Measurements from ENCODE around the gene MCCD1. TPM values are rescaled to one million over a fixed set of nuclear protein-coding genes. Genes with fewer than 3 reads are reported as not detected.

Gene MCCD1
- total RNA-seq, 2 experiments from 2014 or later: not detected

DNA sequence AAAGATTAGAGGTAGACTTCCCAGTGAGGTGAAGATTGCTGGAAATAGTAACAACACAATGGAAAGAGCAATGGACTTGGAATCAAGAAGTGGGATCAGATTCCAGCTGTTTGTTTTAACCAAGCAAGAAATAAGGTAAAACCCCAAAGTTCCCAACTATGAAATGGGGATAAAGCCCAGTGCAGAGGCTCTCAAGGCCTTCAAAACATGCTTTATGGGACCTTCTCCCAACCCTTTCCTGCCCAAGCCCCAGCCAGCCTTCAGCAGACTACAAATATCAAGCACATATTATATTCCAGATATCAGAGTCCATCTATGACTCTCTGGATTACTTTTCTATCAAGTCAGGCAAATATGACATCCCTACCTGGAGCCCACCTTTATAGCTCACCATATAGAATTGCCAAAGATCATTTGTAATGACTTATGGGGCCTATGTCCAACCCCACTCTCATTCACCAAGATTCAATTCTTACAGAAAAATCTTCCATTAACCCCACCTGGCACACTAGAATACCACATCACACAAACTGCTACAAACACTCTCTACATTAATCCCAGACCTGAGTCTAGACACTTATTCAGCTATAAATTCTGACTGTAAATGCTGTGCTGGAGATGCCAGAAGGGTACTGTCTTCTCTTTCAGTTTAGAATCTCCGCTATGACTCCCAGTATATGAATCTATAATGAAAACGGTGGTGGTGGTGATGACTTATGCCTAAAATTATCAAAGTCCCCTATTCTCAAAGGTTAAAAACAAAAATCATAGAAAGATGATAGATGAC lies 7.0 kb downstream of the MCCD1 start:
- Histone ChIP-seq H3K27ac (ENCODE audit: low read depth in 1 of 2, low read length in 2 of 2) (no peak overlapping the region), H3K27me3 (ENCODE audit: control insufficient read depth in 1 of 2, insufficient read depth in 2 of 2, low read length in 2 of 2) (no peaks in the 10 kb centered on the region), H3K4me1 (ENCODE audit: insufficient read depth, low read length) (peaks cover 33% of the 10 kb centered on the region), H3K36me3 (ENCODE audit: insufficient read depth, low read length) (peaks cover 98% of the 10 kb centered on the region), H3K4me3 (ENCODE audit: low read length) (no peak overlapping the region), H3K9me3 (ENCODE audit: control insufficient read depth in 1 of 2, insufficient read depth in 1 of 2, low read length in 2 of 2) (no peaks in the 10 kb centered on the region)
- TF ChIP-seq, protein P1, sequence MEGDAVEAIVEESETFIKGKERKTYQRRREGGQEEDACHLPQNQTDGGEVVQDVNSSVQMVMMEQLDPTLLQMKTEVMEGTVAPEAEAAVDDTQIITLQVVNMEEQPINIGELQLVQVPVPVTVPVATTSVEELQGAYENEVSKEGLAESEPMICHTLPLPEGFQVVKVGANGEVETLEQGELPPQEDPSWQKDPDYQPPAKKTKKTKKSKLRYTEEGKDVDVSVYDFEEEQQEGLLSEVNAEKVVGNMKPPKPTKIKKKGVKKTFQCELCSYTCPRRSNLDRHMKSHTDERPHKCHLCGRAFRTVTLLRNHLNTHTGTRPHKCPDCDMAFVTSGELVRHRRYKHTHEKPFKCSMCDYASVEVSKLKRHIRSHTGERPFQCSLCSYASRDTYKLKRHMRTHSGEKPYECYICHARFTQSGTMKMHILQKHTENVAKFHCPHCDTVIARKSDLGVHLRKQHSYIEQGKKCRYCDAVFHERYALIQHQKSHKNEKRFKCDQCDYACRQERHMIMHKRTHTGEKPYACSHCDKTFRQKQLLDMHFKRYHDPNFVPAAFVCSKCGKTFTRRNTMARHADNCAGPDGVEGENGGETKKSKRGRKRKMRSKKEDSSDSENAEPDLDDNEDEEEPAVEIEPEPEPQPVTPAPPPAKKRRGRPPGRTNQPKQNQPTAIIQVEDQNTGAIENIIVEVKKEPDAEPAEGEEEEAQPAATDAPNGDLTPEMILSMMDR (IDR thresholded peaks at IDR 0.05): no peak
- Mint-ChIP-seq H3K36me3 (ENCODE audit: low read depth) (peaks cover 92% of the 10 kb centered on the region), H3K27me3 (no peaks in the 10 kb centered on the region), H3K27ac (peak overlapping the region; percentile 13), H3K9me3 (no peaks in the 10 kb centered on the region), H3K4me1 (ENCODE audit: low read depth) (peaks cover 36% of the 10 kb centered on the region), H3K4me3 (peak overlapping the region; percentile 26)
- ATAC-seq (ENCODE audit: poor library complexity) (no peak), DNase-seq (no peak)
- ChIA-PET POLR2A (interaction anchor here (0.6 to 1.8 kb wide), 4 partner anchors 18 to 40 kb away, joined by 3 to 4 read pairs (median 4); partner anchors contain the start of genes MICB and TNF), CTCF (interaction anchor here (1.0 kb wide), 1 partner anchor 94 kb away, joined by 5 read pairs; no protein-coding TSS in a partner anchor)
- intact Hi-C loops (cut with DNase I, micrococcal nuclease): no loop called here

DNA sequence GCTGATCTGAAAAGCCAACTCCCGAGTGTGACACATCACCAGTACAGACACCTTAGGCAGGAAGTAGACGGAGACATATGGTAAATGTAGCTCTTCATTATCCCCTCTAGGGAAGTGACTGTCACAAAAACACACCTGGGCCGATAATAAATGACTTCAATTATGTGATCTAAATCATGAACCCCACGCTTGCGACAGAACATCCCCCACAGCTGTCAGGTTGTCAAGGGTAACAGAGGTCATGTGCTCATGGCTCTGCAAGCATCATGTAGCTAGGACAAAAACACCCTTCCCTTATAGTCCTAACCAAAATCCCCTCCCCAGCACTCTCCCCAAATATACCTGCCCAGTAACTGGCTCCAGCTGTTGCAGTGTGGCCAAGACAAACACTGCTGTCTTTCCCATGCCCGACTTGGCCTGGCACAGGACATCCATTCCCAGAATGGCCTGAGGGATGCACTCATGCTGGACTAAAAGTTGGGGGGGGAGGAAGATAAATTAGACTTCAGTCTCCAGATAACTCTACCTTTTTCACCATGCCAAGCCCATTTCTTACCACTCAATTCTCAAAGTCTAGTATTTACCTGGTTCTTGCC lies 10.1 kb downstream of the MCCD1 start:
- peak overlapping the region; percentile 96 for H3K4me3 Mint-ChIP-seq
- no peaks in the 10 kb centered on the region for H3K27me3 ChIP-seq (ENCODE audit: control insufficient read depth in 1 of 2, insufficient read depth in 2 of 2, low read length in 2 of 2)
- peaks cover 47% of the 10 kb centered on the region for H3K4me1 ChIP-seq (ENCODE audit: insufficient read depth, low read length)
- TF ChIP-seq, protein P1 (IDR thresholded peaks at IDR 0.05): no peak
- H3K36me3 Mint-ChIP-seq (ENCODE audit: low read depth): peaks cover 76% of the 10 kb centered on the region
- ATAC-seq (ENCODE audit: poor library complexity) (no peak), DNase-seq (peak in 1 of 14 experiments; percentile 54)
- H3K4me3 ChIP-seq (ENCODE audit: low read length): peak overlapping the region; percentile 91
- peak overlapping the region; percentile 94 to 95 for H3K27ac ChIP-seq (ENCODE audit: low read depth in 1 of 2, low read length in 2 of 2)
- ChIA-PET POLR2A (interaction anchor here (0.9 to 4.0 kb wide), 5 partner anchors 10 to 268 kb away, joined by 3 to 88 read pairs (median 4); partner anchors contain the start of genes LSM2, MCCD1 and MICB), CTCF (interaction anchor here (1.3 to 3.9 kb wide), 3 partner anchors 11 to 45 kb away, joined by 3 to 30 read pairs (median 6); no protein-coding TSS in a partner anchor)
- no peaks in the 10 kb centered on the region for H3K9me3 ChIP-seq (ENCODE audit: control insufficient read depth in 1 of 2, insufficient read depth in 1 of 2, low read length in 2 of 2)
- peaks cover 67% of the 10 kb centered on the region for H3K36me3 ChIP-seq (ENCODE audit: insufficient read depth, low read length)
- no peaks in the 10 kb centered on the region for H3K9me3 Mint-ChIP-seq
- intact Hi-C loops (cut with DNase I, micrococcal nuclease): no loop called here
- peak overlapping the region; percentile 99 for H3K27ac Mint-ChIP-seq
- peaks cover 61% of the 10 kb centered on the region for H3K4me1 Mint-ChIP-seq (ENCODE audit: low read depth)
- H3K27me3 Mint-ChIP-seq: no peaks in the 10 kb centered on the region

DNA sequence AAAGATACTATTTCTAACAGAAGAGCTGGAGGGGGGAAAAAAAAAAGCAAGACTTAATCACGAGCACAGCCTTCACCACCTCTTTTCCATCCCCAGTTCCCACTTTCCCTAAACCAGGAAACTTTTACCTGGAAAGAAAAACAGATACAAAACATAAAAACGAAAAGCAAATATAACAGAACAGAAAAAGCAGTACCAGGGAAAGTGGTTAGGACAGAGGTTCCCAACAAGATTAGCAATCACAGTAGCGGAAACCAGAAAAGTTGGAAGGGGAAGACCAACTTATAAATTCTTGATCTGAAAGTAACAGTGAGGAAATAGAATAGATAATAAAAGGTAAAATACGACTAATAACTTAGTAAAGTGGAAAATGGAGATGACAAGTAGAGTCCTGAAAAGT lies 11.9 kb downstream of the MCCD1 start:
- CTCF ChIA-PET: interaction anchor here (1.4 to 3.9 kb wide), 5 partner anchors 28 to 58 kb away, joined by 3 to 30 read pairs (median 8); no protein-coding TSS in a partner anchor
- Mint-ChIP-seq H3K27me3 (no peaks in the 10 kb centered on the region), H3K9me3 (no peaks in the 10 kb centered on the region), H3K36me3 (ENCODE audit: low read depth) (peaks cover 59% of the 10 kb centered on the region), H3K27ac (peak overlapping the region; percentile 99), H3K4me3 (peak overlapping the region; percentile 96), H3K4me1 (ENCODE audit: low read depth) (peaks cover 59% of the 10 kb centered on the region)
- H3K9me3 ChIP-seq (ENCODE audit: control insufficient read depth in 1 of 2, insufficient read depth in 1 of 2, low read length in 2 of 2): no peaks in the 10 kb centered on the region
- intact Hi-C loops (cut with DNase I, micrococcal nuclease): loop anchor here (2.0 to 5.0 kb wide), 2 partner anchors 294 to 417 kb away; partner anchors contain the start of genes NELFE (in 1 of the 2) and SKIC2 (in 1 of the 2)
- H3K4me3 ChIP-seq (ENCODE audit: low read length): peak overlapping the region; percentile 91
- ATAC-seq (ENCODE audit: poor library complexity) (no peak), DNase-seq (no peak)
- H3K4me1 ChIP-seq (ENCODE audit: insufficient read depth, low read length): peaks cover 47% of the 10 kb centered on the region
- peak overlapping the region; percentile 94 to 95 for H3K27ac ChIP-seq (ENCODE audit: low read depth in 1 of 2, low read length in 2 of 2)
- TF ChIP-seq, protein P1 (IDR thresholded peaks at IDR 0.05): no peak
- peaks cover 49% of the 10 kb centered on the region for H3K36me3 ChIP-seq (ENCODE audit: insufficient read depth, low read length)
- POLR2A ChIA-PET: interaction anchor here (0.6 to 4.2 kb wide), 35 partner anchors 8 to 1215 kb away, joined by 3 to 106 read pairs (median 7); partner anchors contain the start of genes ABHD16A, ATF6B, BAG6 and CSNK2B
- H3K27me3 ChIP-seq (ENCODE audit: control insufficient read depth in 1 of 2, insufficient read depth in 2 of 2, low read length in 2 of 2): no peaks in the 10 kb centered on the region

Data from CD4-positive, alpha-beta T cell (primary cell).